Ovary (tissue), 10 donors: ENCODE measurements around the gene COL15A1. TPM values are rescaled to one million over a fixed set of nuclear protein-coding genes. Genes with fewer than 3 reads are reported as not detected.

Experiments used
- DNase-seq, 5 donors: peaks; one replicate each; pipeline ENCODE4 v3.0.0-alpha.2; 2019 to 2020
- H3K27ac ChIP-seq, 2 donors: fragments of 200-600 bp; one replicate each; pipeline versions ENCODE4 v1.5.1 to v1.8.0; 2019 to 2022
- H3K27me3 ChIP-seq: fragments of 200-600 bp; one replicate; pipeline ENCODE4 v1.8.0; 2022
- H3K36me3 ChIP-seq: fragments of 200-600 bp; sonication (generic); one replicate; pipeline ENCODE4 v1.5.1; 2019
- H3K4me1 ChIP-seq: one replicate; pipeline ENCODE4 v1.8.1; 2013; ENCODE audit warnings: mild to moderate bottlenecking, moderate library complexity; ENCODE audit not compliant: insufficient read depth
- H3K4me3 ChIP-seq: fragments of 200-600 bp; sonication (generic); one replicate; pipeline ENCODE4 v1.5.1; 2017
- H3K9me3 ChIP-seq, 2 donors: fragments of 200-600 bp in 1 of 2; sonication (generic) in 1 of 2; one replicate each; pipeline versions ENCODE4 v1.5.1 to v1.8.1; 2013 to 2019; ENCODE audit warnings: mild to moderate bottlenecking in 1 of 2, moderate library complexity in 1 of 2
- EP300 ChIP-seq: sonication (generic); formaldehyde crosslinking; IDR thresholded peaks from one replicate; pipeline ENCODE4 v1.6.1; 2017; ENCODE audit warnings: antibody characterized with exemption
- POLR2A ChIP-seq: fragments of 450-650 bp; IDR thresholded peaks from one replicate; pipeline ENCODE4 v1.6.1; 2017; ENCODE audit warnings: antibody characterized with exemption, mild to moderate bottlenecking, moderate library complexity
- WGBS, 3 donors: extraction: QIAGEN DNeasy Blood & Tissue Kit in 1 of 3; methylation state at CpG; one replicate each; pipeline versions ENCODE4 v1.1.5 to v1.1.7; 2013 to 2017; 5-methylcytosine and 5-hydroxymethylcytosine counted together
- intact Hi-C, 4 donors: fragments of 100-400 bp; cut with DNase I; formaldehyde crosslinking; loops; one replicate each; pipeline versions ENCODE4 v1.11.0 to v1.15.1; 2022 to 2023
- long read RNA-seq, 3 donors: library from polyadenylated mRNA in 2 of 3; unstranded in 2 of 3; transcript quantifications; one replicate each; pipeline ENCODE4 v2.0.0 and lab custom pipeline, GENCODE V29; 2021 to 2026
- polyA plus RNA-seq, 2 donors: library from polyadenylated mRNA; stranded (reverse); fragments of 200-250 nt in 1 of 2; fragments of 350-450 nt in 1 of 2; fragmentation: Illumina TruSeq in 1 of 2; extraction: RNeasy Lipid Tissue Mini Kit (QIAGEN cat#74804) in 1 of 2; gene quantifications; one replicate each; pipeline ENCODE4 v1.2.3, GENCODE V29; 2013 to 2014
- total RNA-seq, 7 donors: library from RNA; depleted of rRNA in 2 of 7; stranded (reverse); fragments of >200 nt in 2 of 7; fragmentation: NEBNext Ultra II Directional in 3 of 7; extraction: Animal tissue kit (Norgen Biotek cat#: 25700) in 3 of 7; gene quantifications; one replicate each; pipeline versions ENCODE4 v1.1.0 to v1.2.4, GENCODE V29; 2016 to 2023
- TF ChIP-seq, protein P1 (sequence below), 3 donors: fragments of 450-650 bp in 2 of 3; fragments of 200-600 bp in 1 of 3; IDR thresholded peaks; one replicate each; pipeline versions ENCODE4 v1.5.1 to v1.8.0; 2016 to 2022; ENCODE audit warnings: antibody characterized with exemption in 3 of 3, mild to moderate bottlenecking in 1 of 3
- donor health status: DM: no; HTN: no; CAD: no; lungs with moderate emphysema.
- donor health status: DM: no; HTN: no; CAD: no.
- donor health status: Bipolar disorder and iron deficiency.
- donor health status: DM: yes; HTN: yes; CAD: no.
- donor health status: DM: no; HTN: no; CAD: no.
- donor health status: DM: yes; HTN: yes; CAD: no.

COL15A1 gene
- total RNA-seq (100 to 1,000 TPM in 1 of 7 donors, 10 to 100 TPM in 6; 12.8 to 195 (median 49.5) TPM), polyA plus RNA-seq (10 to 100 TPM; 28.9 to 48.6 TPM)
- long read RNA-seq, donor 1, transcript COL15A1-203 (3 exons, 1,412 nt): major isoform, 5 of 43 reads
- long read RNA-seq, donor 1, partial matches to known transcripts: 30 of 43 reads
- long read RNA-seq, donor 1, other reads (novel, unspliced or antisense): 8 of 43 reads
- long read RNA-seq, donor 2, full-length matches to known transcripts: 2 of 2 reads
- long read RNA-seq, donor 2, partial matches to known transcripts: 0 of 2 reads
- long read RNA-seq, donor 2, other reads (novel, unspliced or antisense): 0 of 2 reads
- long read RNA-seq, donor 3, full-length matches to known transcripts: 156 of 267 reads
- long read RNA-seq, donor 3, partial matches to known transcripts: 78 of 267 reads
- long read RNA-seq, donor 3, other reads (novel, unspliced or antisense): 33 of 267 reads

DNA sequence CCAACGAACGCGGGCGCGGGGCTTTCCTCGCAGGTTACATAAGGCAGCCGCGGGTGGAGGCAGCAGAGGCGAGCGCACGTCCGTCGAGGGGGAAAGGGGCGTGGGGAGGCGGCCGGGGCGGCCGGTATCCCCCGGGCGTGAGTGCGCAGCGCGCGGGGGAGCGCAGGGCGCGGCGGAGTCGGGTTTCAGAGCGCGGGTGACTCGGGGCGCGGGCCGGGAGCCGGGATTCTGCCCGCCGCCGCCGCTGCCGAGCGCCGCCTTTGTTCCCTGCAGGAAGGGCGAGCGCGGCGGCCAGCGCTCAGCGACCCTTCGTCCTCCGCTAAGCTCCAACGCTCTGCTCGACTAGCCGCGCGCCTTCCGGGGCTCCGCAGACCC lies at the start of gene COL15A1:
COL15A1 (plus strand) TSS at position 226 of the 375 bp plus-strand sequence. CDS start 155 bp downstream, outside the sequence.
- WGBS, 3 donors: 1% methylated on average over 52 to 58 of the region's 58 CpGs
- H3K4me3 ChIP-seq: peak within 1 kb of the TSS; percentile 63
- no peaks in the 10 kb centered on the region for H3K9me3 ChIP-seq
- peaks cover 3% of the 10 kb centered on the region for H3K4me1 ChIP-seq
- DNase-seq: peak; percentile 64 to 84 (median 74)
- H3K27ac ChIP-seq: peak within 1 kb of the TSS; percentile 16 to 58
- H3K27me3 ChIP-seq: no peaks in the 10 kb centered on the region
- H3K36me3 ChIP-seq: no peaks in the 10 kb centered on the region
- TF ChIP-seq, protein P1, sequence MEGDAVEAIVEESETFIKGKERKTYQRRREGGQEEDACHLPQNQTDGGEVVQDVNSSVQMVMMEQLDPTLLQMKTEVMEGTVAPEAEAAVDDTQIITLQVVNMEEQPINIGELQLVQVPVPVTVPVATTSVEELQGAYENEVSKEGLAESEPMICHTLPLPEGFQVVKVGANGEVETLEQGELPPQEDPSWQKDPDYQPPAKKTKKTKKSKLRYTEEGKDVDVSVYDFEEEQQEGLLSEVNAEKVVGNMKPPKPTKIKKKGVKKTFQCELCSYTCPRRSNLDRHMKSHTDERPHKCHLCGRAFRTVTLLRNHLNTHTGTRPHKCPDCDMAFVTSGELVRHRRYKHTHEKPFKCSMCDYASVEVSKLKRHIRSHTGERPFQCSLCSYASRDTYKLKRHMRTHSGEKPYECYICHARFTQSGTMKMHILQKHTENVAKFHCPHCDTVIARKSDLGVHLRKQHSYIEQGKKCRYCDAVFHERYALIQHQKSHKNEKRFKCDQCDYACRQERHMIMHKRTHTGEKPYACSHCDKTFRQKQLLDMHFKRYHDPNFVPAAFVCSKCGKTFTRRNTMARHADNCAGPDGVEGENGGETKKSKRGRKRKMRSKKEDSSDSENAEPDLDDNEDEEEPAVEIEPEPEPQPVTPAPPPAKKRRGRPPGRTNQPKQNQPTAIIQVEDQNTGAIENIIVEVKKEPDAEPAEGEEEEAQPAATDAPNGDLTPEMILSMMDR (IDR thresholded peaks at IDR 0.05): no peak
- peak; percentile 18 for TF ChIP-seq POLR2A
- intact Hi-C loops: no loop called here

DNA sequence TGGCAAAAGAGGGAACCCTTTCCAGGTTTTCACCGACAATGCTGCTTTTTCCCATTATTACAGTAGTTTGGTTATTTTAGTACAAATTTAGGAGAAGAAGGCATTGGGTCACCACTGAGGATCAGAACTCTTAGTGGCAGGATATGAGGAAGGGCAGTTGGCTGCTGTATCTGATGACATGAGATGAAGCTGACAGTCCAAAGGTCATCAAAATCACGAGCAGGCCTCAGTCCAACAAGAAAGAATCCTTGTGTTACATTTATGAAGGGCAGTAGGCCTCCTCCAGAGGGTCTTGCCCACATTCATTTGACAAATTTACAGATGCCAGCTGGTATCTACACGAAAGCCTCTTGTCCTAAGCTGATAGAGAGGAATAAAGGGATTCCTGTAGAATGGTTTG lies 49.5 kb upstream of the COL15A1 start:
- TF ChIP-seq POLR2A (no peak), EP300 (no peak)
- TF ChIP-seq, protein P1 (IDR thresholded peaks at IDR 0.05): no peak
- Histone ChIP-seq H3K36me3 (no peaks in the 10 kb centered on the region), H3K9me3 (no peaks in the 10 kb centered on the region), H3K4me3 (no peak overlapping the region), H3K4me1 (no peaks in the 10 kb centered on the region), H3K27ac (no peak overlapping the region), H3K27me3 (no peaks in the 10 kb centered on the region)
- no peak for DNase-seq
- WGBS, 3 donors: 93 to 99% (median 97%) methylated on average over 3 of the region's 3 CpGs
- intact Hi-C loops: no loop called here

DNA sequence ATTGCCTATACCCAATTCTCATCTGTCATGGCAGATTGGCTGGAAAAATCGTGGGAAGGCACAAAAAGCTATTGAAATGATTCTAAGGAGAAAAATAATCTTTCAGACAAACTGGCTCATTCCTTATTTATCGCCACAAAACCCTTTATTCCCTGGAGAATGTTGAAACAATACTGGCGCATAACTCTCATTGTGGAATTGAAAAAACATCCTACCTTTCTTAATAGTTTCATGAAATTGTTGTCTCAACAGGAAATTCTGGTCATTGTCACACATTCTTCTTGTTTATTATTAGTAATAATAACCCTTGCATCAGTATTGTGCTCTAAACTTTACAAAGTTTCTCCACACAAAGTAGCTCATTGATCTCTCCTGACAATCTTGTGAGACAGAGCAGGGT lies 48.9 kb upstream of the COL15A1 start:
- H3K4me3 ChIP-seq: no peak overlapping the region
- WGBS, 3 donors: 82 to 89% (median 87%) methylated on average over 3 of the region's 3 CpGs
- TF ChIP-seq, protein P1 (IDR thresholded peaks at IDR 0.05): no peak
- no peak for TF ChIP-seq EP300
- no peak for TF ChIP-seq POLR2A
- H3K9me3 ChIP-seq: no peaks in the 10 kb centered on the region
- intact Hi-C loops: no loop called here
- DNase-seq: no peak
- H3K4me1 ChIP-seq: no peaks in the 10 kb centered on the region
- no peaks in the 10 kb centered on the region for H3K36me3 ChIP-seq
- no peak overlapping the region for H3K27ac ChIP-seq
- no peaks in the 10 kb centered on the region for H3K27me3 ChIP-seq

DNA sequence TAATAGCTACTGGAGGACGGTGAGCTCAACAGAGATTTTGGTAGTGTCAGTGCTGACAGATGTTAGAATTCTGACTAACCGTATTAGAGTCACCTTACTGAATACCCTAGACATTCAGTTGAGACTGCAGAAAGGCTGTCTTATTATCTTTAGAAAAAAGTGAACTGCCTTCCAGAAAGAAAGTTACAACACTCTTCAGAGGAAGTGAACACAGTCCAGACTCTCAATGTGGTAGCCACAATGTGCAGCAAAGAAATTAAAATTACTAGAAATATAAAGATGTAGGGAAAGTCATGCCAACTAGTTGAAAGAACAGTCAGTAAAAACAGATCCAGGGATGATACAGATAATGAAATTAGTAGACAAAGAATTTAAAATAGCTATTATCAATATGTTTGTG lies 47.1 kb upstream of the COL15A1 start:
- Histone ChIP-seq H3K9me3 (no peaks in the 10 kb centered on the region), H3K4me1 (no peaks in the 10 kb centered on the region), H3K36me3 (no peaks in the 10 kb centered on the region), H3K27me3 (no peaks in the 10 kb centered on the region), H3K4me3 (no peak overlapping the region), H3K27ac (no peak overlapping the region)
- DNase-seq: no peak
- TF ChIP-seq EP300: no peak
- intact Hi-C loops: no loop called here
- WGBS, 3 donors: 88 to 96% (median 94%) methylated on average over 2 of the region's 2 CpGs

DNA sequence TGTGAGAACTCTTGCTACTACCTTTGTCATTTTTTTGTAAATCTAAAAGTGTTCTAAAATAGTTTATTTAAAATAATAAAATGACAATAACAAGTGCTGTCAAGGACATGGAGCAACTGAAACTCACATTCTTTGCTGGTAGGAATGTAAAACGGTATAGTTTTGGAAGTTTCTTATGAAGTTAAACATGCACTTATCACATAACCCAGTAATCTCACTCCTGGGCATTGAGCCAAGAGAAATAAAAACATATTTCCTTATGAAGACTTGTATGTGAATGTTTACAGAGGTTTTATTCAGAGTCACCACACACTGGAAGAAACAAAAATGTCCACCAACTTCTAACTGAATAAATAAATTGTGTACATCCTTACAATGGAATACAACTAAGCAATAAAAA lies 46.0 kb upstream of the COL15A1 start:
- H3K9me3 ChIP-seq: no peaks in the 10 kb centered on the region
- no peak overlapping the region for H3K4me3 ChIP-seq
- H3K36me3 ChIP-seq: no peaks in the 10 kb centered on the region
- no peaks in the 10 kb centered on the region for H3K27me3 ChIP-seq
- H3K4me1 ChIP-seq: no peaks in the 10 kb centered on the region
- H3K27ac ChIP-seq: no peak overlapping the region
- intact Hi-C loops: no loop called here
- 10 to 19% (median 13%) methylated on average over 1 of the region's 1 CpG for WGBS, 3 donors
- no peak for DNase-seq
- no peak for TF ChIP-seq EP300
- TF ChIP-seq POLR2A: no peak
- TF ChIP-seq, protein P1 (IDR thresholded peaks at IDR 0.05): no peak
